ENCODE results near the gene GRK5.

Gene GRK5

DNA sequence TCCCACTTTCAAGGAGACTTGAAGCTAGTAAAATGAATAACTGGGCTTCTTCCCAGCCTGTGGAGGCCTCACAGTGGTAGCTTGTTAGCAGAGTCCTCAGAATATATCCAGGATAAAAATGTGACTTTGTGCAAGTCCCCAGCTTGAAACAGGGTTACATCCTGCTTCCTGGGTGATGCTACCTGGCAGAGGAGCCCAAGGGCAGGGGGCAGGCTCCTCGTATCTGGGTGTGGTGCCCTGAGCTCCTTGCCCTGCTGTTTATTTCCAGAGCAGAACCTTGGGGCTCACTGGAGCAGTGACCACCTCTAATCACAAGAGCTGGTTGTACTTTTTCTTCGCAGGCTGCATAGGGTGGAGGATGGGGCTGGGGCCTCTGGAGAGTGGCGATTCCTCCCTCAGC is 94.8 kb downstream of the GRK5 start:
- H3K4me1 Mint-ChIP-seq, result peaks cover 87% of the 10 kb centered on the region
- peak overlapping the region; percentile 76 to 77 for H3K4me3 Mint-ChIP-seq
- H3K27me3 Mint-ChIP-seq, result no peaks in the 10 kb centered on the region
- peak overlapping the region in 1 of 2 donors; percentile 97 for H3K27ac Mint-ChIP-seq
- DNase-seq (no peak), ATAC-seq (no peak)
- H3K9me3 Mint-ChIP-seq, result peaks cover 8 to 11% of the 10 kb centered on the region in 2 donors

DNA sequence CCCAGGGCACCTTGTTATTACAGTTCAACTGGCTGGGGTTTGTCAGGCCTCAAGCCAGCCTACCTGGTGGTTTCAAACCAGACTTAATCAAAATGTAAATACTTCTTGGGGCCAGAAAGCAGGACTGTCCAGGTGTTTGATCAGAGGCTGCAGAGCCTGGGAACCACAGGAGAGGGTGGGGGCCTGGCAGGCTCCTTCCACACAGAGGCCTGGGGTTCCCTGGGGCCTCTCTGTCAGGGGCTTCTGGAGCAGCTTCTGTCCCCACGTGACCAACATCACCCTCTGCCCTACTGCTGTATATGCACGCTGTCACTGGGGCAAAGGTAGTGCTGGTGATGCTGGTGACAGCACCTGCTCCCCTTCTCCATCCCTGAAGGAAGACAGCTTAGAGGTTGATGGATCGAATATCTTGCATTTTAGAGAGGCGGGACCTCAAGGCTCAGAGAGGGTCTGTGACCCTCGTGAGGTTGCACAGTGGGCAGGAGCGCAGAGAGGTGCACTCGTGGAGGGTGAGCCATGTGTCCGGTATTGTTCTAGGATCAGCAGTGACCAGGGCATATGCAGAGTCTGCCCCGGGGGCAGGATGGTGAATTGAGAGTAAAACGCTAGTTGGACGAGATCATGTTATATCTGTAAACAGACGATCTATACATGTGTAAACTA is 95.4 kb downstream of the GRK5 start:
- peaks cover 2 to 5% of the 10 kb centered on the region in 2 donors for H3K9me3 Mint-ChIP-seq
- H3K4me1 Mint-ChIP-seq, result peaks cover 92% of the 10 kb centered on the region
- no peak overlapping the region for H3K27ac Mint-ChIP-seq
- ATAC-seq (no peak), DNase-seq (no peak)
- H3K4me3 Mint-ChIP-seq, result peak overlapping the region; percentile 7 to 77
- H3K27me3 Mint-ChIP-seq, result no peaks in the 10 kb centered on the region

DNA sequence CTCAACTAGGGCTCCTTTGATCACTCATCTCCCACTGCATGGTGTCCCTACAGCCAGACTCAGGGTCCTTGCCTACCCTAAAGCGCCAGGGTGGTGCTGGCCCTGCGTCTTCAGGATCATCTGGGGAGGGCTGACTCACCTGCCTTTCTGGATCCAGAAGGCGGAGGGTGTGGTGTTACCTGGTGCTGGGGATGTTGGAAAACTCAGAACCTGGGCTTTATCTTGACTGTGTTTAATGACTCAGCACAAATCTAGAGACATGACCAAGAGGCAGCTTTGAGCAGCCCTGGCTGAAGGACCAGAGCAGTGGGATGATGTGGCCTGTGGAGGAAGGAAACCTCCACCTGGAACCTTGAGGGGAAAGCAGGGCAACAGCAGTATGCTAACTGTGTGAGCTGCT is 96.5 kb downstream of the GRK5 start:
- Mint-ChIP-seq H3K27me3 (no peaks in the 10 kb centered on the region), H3K27ac (no peak overlapping the region), H3K4me3 (no peak overlapping the region), H3K9me3 (no peaks in the 10 kb centered on the region), H3K4me1 (peaks cover 98% of the 10 kb centered on the region)
- DNase-seq (no peak), ATAC-seq (no peak)

DNA sequence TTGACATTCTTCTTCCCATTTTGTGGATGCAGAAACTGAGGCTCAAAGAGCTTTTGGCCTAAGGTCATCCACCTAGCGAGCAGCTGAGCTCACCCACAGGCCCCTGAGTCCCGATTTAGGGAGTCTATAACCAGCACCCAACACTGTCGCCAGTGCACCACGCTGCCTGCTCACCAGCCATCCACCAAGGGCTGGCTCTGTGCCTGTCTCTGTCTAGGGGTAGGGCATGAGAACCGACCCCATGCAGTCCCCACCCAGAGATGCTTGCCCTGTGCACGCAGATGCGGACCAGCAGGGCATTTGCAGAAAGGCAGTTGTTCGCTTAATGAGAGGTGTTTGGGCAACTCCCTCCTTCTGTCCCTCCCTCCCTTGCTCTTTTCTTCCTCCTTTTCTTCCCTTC is 97.2 kb downstream of the GRK5 start:
- no peaks in the 10 kb centered on the region for H3K27me3 Mint-ChIP-seq
- peaks cover 100% of the 10 kb centered on the region for H3K4me1 Mint-ChIP-seq
- H3K9me3 Mint-ChIP-seq, result no peaks in the 10 kb centered on the region
- H3K4me3 Mint-ChIP-seq, result no peak overlapping the region
- ATAC-seq, result no peak
- no peak for DNase-seq
- H3K27ac Mint-ChIP-seq, result no peak overlapping the region

DNA sequence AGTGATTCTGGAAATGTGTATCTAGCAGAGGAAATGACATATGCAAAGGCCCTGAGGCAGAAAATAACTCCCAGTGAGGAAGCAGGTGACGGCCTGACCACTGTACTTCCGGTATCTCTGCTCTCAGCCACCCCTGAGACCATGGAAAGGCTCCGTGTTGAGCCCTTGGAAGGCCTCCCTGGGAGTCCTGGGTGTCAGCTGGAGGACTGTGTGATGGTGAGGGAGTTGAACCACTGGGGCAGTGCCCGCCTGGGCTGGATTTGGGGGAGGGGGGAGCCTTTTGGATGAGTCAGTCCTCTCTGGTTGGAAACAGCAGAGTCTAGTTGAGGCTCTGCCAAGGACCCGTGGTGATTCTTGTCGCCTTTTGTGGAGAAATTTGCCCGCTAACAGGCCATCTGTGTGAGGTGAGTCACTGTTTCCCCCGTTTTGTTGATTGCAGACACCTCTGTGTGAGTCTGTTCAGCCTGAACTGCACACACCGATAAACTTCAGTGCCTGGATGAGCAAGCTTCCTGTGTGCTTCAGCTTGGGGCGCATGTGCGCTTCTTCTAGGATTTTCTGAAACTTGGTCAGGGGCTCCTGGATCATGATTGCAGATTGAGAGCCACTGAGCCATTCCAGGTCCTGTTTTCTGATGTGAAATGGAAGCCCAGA is 98.6 kb downstream of the GRK5 start:
- Mint-ChIP-seq H3K9me3 (no peaks in the 10 kb centered on the region), H3K27me3 (peaks cover 7% of the 10 kb centered on the region), H3K27ac (peak overlapping the region; percentile 91 to 94), H3K4me3 (peak overlapping the region; percentile 79 to 90), H3K4me1 (peaks cover 100% of the 10 kb centered on the region)
- DNase-seq (peak; percentile 87 to 95), ATAC-seq (peak; percentile 92)

DNA sequence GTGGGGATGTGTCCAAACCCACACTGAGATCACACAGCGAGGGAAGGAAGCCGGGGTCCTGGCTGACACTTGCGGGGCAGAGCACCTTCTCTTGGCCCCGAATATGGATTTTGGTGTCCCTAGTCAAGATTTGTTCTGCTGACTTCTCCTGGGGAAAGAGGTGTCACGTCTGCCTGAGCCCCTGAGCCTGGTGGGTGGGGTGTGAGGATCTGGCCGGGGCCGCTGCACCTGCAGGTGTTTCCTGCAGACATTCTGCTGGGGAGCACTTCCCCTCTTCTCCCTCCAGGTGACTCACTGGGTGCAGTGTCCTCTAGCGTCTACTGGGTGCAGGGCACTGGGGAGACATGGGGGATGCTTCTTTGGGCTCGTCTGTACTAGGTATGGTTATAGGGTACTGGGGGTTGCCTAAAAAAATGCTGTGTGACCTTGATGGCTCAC is 99.2 kb downstream of the GRK5 start:
- Mint-ChIP-seq H3K27ac (peak overlapping the region; percentile 91 to 94), H3K4me1 (peaks cover 98% of the 10 kb centered on the region), H3K27me3 (peaks cover 12% of the 10 kb centered on the region), H3K9me3 (no peaks in the 10 kb centered on the region), H3K4me3 (peak overlapping the region; percentile 79 to 90)
- peak; percentile 72 to 73 for DNase-seq
- ATAC-seq, result peak; percentile 80

DNA sequence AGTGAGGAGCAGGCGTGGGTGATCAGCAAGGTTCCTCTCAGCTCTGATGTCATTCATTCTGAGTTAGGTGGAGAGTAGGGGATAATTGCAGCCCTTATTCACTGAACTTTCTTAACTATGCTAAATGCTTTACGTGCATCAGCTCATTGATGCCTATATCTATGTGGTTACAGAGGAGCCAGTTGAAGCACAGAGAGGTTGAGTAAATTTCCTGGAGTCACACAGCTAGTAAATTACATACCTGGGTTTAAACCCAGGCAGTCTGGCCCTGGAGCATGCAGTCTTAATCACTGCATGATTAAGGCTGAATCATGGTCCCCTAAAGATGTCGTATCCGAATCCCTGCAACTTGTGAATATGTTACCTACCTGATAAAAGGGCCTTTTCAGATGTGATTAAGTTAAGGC is 99.6 kb downstream of the GRK5 start:
- Mint-ChIP-seq H3K4me1 (peaks cover 93% of the 10 kb centered on the region), H3K4me3 (peak overlapping the region; percentile 79 to 90), H3K9me3 (no peaks in the 10 kb centered on the region), H3K27ac (peak overlapping the region; percentile 91 to 94), H3K27me3 (peaks cover 12% of the 10 kb centered on the region)
- ATAC-seq (no peak), DNase-seq (no peak)

DNA sequence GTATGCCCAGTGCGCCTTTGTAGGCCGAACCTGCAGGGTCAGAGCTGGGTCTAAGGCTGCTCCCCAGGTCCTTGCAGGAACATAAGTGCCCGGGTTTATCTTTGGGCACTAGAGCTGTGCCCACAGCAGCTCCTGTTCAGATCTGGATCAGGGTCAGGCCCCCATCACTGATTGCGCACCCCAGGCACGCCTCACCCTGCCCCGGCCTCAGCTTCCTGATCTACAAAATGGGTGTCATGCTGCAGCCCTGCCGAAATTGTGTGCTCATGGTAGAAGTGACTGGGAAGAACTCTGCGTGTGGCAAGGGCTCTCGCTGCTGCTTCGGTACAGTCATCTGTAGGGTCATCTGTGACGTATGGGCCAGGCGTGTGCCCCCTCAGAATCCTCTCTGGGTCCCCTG is 100.7 kb downstream of the GRK5 start:
- Mint-ChIP-seq H3K4me3 (no peak overlapping the region), H3K27me3 (peaks cover 12% of the 10 kb centered on the region), H3K27ac (no peak overlapping the region), H3K4me1 (peaks cover 92% of the 10 kb centered on the region), H3K9me3 (peaks cover 5 to 7% of the 10 kb centered on the region in 2 donors)
- ATAC-seq (no peak), DNase-seq (no peak)

DNA sequence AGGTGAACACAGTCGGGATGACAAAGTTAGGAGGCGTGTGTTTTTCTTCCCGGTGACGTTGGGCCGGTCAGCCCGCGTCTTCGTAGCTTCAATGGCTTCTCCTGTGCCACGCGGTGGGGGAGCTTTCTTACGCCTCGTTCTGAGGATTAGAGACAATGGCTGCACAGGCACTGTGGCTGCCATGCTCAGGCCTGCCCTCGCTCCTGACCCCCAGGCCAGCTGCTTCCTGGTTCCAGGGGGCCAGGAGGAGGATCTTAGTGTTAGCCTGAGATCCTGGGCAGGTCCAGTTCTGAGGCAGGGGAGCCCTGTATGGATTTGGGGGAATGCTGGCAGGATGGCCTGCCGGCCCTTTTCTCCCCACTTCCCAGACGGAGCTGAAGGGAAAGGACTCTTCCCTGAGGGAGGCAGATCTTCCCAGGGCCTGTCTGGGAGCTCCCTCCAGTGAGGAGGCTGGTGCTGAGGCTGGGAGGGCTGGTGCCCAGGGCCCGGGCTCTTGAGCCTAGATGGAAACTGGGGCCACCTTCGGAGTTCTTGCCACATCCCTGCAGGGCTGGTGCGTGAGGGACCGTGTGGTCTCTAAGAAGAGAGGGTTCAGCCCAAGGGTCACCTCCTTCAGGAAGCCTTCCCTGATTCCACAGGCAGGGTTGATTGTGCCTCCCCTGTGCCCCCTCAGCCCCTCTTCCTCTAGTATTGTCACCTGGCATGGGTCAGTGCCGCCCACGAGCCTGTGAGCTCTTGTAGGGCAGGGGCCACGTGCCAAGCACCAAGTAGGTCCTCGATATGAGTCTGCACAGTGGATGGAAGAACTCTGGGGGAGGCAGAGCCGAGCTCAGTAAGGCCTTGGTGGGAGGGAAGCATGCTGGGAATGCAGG is 101.4 kb downstream of the GRK5 start:
- Mint-ChIP-seq H3K4me1 (peaks cover 92% of the 10 kb centered on the region), H3K27ac (no peak overlapping the region), H3K27me3 (peaks cover 12% of the 10 kb centered on the region), H3K4me3 (no peak overlapping the region), H3K9me3 (peaks cover 5 to 8% of the 10 kb centered on the region in 2 donors)
- no peak for DNase-seq
- ATAC-seq, result no peak

DNA sequence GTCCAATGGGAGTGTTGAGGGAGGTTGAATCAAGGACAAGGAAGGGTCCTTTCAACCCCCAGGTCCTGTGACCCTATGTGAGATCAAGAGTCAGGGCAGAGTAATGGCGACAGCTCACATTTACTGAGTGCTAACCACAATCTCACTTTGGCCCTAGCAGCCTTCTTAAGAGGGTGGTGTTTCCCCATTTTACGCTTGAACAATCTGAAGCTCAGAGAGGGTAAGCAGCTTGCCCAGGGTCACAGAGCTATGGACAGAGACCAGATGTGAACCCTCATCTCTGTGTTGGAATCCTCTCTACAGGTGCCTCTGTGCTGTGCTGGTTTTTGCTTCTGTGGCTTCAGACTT is 102.0 kb downstream of the GRK5 start:
- peaks cover 12% of the 10 kb centered on the region for H3K27me3 Mint-ChIP-seq
- peaks cover 92% of the 10 kb centered on the region for H3K4me1 Mint-ChIP-seq
- no peak overlapping the region for H3K27ac Mint-ChIP-seq
- DNase-seq, result no peak
- H3K9me3 Mint-ChIP-seq, result peaks cover 5 to 8% of the 10 kb centered on the region in 2 donors
- H3K4me3 Mint-ChIP-seq, result no peak overlapping the region
- no peak for ATAC-seq

DNA sequence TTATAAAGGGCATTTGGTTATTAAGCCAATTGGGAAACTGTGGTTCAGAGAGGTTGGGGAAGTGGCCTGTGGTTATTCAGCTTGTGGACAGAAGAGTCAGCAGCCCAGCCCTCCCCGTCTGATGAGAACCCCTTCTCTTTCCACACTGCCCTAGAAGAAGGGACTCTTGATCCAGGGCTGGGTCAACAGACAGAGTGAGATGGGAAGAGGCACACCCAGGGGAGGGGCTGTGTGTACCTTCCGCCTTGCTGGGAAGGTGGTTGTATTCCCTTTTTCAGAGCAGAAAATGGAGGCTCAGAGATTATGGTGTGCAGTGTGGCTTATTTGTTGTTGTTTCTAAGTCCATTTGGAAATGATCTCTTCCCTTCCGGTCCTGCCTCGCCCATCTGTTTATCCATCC is 103.4 kb downstream of the GRK5 start:
- ATAC-seq, result no peak
- DNase-seq, result no peak
- Mint-ChIP-seq H3K9me3 (peaks cover 5 to 8% of the 10 kb centered on the region in 2 donors), H3K27me3 (peaks cover 12% of the 10 kb centered on the region), H3K4me1 (peaks cover 92% of the 10 kb centered on the region), H3K27ac (no peak overlapping the region), H3K4me3 (no peak overlapping the region)

DNA sequence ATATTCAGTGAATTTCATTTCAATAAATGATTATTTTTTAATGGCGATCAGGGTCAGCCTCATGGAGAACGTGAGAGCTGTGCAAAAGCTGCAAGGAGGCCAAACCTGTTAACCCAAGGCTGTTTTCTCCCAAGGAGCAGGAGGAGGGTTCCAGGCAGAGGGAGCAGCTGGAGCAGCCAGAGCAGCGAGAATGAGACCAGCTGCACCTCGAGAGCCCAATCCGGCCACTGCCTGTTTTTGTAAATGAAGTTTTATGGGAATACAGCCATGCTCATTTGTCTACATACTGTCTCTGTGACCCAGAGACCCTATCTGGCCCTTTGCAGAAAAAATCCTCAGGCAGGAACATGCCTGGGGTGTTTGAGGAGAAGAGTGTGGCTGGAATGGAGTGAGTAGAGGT is 104.9 kb downstream of the GRK5 start:
- no peak for DNase-seq
- H3K27me3 Mint-ChIP-seq, result peaks cover 12% of the 10 kb centered on the region
- H3K4me1 Mint-ChIP-seq, result peaks cover 92% of the 10 kb centered on the region
- peak overlapping the region in 1 of 2 donors; percentile 20 for H3K27ac Mint-ChIP-seq
- no peak for ATAC-seq
- peaks cover 5 to 8% of the 10 kb centered on the region in 2 donors for H3K9me3 Mint-ChIP-seq
- H3K4me3 Mint-ChIP-seq, result no peak overlapping the region

DNA sequence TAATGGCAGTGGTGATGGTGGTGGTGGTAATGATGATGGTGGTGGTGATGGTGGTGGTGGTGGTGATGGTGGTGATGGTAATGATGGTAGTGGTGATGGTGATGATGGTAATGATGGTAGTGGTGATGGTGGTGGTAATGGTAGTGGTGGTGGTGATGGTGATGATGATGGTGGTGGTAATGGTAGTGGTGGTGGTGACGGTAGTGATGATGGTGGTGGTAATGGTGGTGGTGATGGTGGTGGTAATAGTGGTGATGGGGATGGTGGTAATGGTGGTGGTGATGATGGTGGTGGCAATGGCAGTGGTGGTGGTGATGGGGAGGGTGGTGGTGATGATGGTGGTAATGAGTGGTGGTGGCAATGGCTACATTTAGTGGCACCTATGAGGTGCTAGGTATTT is 105.7 kb downstream of the GRK5 start:
- DNase-seq (no peak), ATAC-seq (no peak)
- Mint-ChIP-seq H3K9me3 (peaks cover 5 to 8% of the 10 kb centered on the region in 2 donors), H3K27me3 (peaks cover 12% of the 10 kb centered on the region), H3K4me3 (peak overlapping the region in 1 of 2 donors; percentile 17), H3K4me1 (peaks cover 92% of the 10 kb centered on the region), H3K27ac (peak overlapping the region; percentile 9 to 81)

DNA sequence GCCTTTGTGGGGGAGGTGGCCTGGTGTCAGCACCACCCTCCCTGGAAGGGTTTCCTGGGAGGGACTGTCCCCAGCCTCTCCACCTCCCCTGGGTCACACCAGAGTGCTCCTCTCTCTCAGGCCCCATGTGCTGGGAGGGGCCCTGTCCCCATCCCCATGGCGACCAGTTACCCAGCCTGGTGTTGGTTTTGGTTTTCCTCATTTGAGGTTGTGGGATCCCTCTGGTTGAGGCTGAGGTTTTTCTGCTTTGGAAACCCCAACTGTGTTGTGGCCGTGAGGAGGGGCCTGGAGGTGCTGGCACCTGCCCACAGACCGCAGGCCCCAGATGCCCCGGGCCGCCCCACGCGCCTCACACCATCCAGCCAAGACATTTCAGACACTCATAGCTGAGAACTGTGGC is 106.3 kb downstream of the GRK5 start:
- peak; percentile 72 for ATAC-seq
- H3K27ac Mint-ChIP-seq, result no peak overlapping the region
- H3K4me1 Mint-ChIP-seq, result peaks cover 89% of the 10 kb centered on the region
- peak overlapping the region; percentile 16 to 55 for H3K4me3 Mint-ChIP-seq
- peak; percentile 58 to 89 for DNase-seq
- peaks cover 5 to 8% of the 10 kb centered on the region in 2 donors for H3K9me3 Mint-ChIP-seq
- peaks cover 12% of the 10 kb centered on the region for H3K27me3 Mint-ChIP-seq

DNA sequence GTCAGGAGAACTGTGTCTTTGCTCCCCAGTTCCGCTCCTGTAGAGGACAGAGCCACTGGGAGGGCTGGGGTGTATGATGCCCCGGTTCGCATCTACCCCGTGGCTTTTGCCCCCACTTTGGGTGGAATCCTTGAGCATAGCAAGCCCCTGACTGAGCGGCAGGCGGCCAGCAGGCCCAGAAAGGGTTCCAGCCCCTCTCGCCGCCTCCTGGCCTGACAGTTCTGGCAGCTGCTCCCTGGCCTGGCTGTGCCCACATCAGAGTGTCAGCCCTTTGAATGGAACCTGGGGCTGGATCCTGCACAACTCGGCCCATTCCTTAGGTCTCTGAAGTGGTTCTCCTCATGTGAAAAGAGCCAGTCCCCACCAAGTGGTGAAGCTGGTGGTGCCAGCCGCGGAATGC is 106.7 kb downstream of the GRK5 start:
- peaks cover 12% of the 10 kb centered on the region for H3K27me3 Mint-ChIP-seq
- H3K27ac Mint-ChIP-seq, result no peak overlapping the region
- peaks cover 5 to 8% of the 10 kb centered on the region in 2 donors for H3K9me3 Mint-ChIP-seq
- peaks cover 89% of the 10 kb centered on the region for H3K4me1 Mint-ChIP-seq
- ATAC-seq (no peak), DNase-seq (no peak)
- H3K4me3 Mint-ChIP-seq, result peak overlapping the region; percentile 16 to 78

DNA sequence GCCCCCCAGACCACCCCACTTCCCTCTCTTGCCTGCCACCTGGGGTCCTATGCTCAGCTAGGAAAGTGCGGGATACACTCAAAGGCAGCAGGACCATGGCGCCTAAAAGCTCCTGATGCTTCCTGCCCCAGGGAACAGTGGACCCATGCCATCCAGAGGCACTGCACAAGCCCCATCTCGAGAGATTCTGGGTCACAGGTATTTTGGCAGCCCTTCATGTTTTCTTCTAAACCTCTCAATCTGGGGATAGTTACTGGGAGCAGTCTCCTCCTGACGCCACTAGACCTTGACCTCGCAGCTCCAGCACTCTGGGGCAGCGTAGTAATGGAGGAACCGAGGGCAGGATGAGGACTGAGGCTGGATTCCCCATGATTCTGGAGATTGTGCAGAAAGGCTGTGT is 107.1 kb downstream of the GRK5 start:
- Mint-ChIP-seq H3K27ac (no peak overlapping the region), H3K4me1 (peaks cover 89% of the 10 kb centered on the region), H3K4me3 (peak overlapping the region; percentile 71 to 78), H3K27me3 (peaks cover 12% of the 10 kb centered on the region), H3K9me3 (peaks cover 5 to 8% of the 10 kb centered on the region in 2 donors)
- no peak for DNase-seq
- no peak for ATAC-seq
